HepG2 (cell line): ENCODE measurements around the gene RPS2.

Source experiments
- CTCF ChIP-seq: sonication (generic); formaldehyde crosslinking; IDR thresholded peaks from 2 replicates; pipeline ENCODE4 v1.5.0; 2020; ENCODE audit warnings: mild to moderate bottlenecking, missing genetic modification reagents, moderate library complexity
- MXI1 ChIP-seq: IDR thresholded peaks from 3 replicates; pipeline ENCODE4 v1.6.1; 2012; ENCODE audit warnings: low read depth, low read length, inconsistent platforms, borderline replicate concordance
- ZNF407 ChIP-seq: sonication (generic); formaldehyde crosslinking; IDR thresholded peaks from one replicate; pipeline ENCODE4 v1.5.1; 2020; ENCODE audit warnings: mild to moderate bottlenecking, missing genetic modification reagents; ENCODE audit errors: not compliant biosample characterization

GRCh38 chr16:1924095-1924494 lies 40.5 kb downstream of the RPS2 start:
- TF ChIP-seq CTCF (CRISPR knock-in tag) (no peak), ZNF407 (no peak), MXI1 (no peak)
